ENCODE measurements around the gene COL5A1.
"Not testable (repeated sequence)": the region's sequence is repeated elsewhere in the genome, so short reads cannot be mapped to it uniquely, and the experiment has no call there.

COL5A1 gene

DNA sequence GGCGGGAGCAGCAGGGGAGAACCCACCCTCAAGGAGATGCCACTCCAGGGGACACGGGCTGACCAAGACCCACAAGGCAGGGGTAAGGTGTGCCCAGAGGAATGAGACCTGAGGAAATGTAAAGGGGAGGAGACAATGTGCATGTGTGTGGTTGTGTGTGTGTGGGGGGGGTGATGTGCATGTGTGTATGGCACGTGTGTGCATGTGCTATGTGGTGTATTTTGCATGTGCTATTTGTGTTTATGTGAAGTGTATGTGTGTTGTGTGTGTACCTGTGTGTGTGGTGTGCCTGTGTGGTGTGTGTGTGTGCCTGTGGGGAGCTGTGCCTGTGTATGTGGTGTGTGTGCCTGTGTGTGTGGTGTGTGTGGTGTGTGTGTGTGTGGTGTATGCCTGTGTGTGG is 205.5 kb downstream of the COL5A1 start:
- Histone ChIP-seq H3K9me3 (ENCODE audit: control insufficient read depth, low read length) (peaks cover 16% of the 10 kb centered on the region), H3K9ac (ENCODE audit: low read length) (no peak overlapping the region), H3K4me1 (ENCODE audit: control insufficient read depth, insufficient read depth, low read length) (no peaks in the 10 kb centered on the region), H3K27me3 (replicated peaks; ENCODE audit: control insufficient read depth, insufficient read depth, low read length) (no peaks in the 10 kb centered on the region), H3K36me3 (ENCODE audit: control insufficient read depth, insufficient read depth, low read length, severe bottlenecking) (peaks cover 34% of the 10 kb centered on the region), H3K4me3 (ENCODE audit: low read length) (no peak overlapping the region)
- DNase-seq (ENCODE audit: low read depth): no peak

DNA sequence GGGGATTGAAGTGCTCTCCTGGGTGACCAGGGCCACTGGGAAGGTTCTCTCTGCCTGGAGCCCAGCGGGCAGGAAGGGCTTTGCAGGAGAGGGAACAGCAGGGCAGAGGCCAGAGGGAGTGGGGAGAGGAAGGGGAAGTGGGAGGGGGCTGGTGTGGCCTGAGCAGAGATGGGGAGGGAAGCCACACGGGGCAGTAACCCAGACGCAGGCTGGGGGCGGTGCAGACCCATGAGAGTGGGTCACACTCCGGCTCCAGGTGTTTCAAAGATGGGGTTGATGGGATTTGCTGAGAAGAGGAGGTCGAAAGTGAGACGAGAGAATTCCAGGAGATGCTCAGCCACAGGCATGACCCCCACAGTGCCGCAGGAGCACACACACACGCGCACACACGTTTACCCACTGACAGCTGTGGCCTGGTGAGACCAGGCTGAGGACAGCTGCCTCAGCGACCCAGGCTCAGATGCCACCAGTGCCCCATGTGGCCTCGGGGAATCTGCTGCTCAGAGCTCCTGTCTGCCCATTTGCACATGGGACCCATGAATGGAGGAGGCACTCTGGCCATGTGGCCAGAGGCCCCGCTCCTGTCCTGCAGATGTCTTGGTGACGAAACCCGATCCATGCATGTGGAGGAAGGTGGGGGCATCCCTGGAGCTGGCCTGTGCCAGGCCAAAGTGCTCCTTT is 206.3 kb downstream of the COL5A1 start:
- no peak overlapping the region for H3K4me3 ChIP-seq (ENCODE audit: low read length)
- no peaks in the 10 kb centered on the region for H3K27me3 ChIP-seq (replicated peaks; ENCODE audit: control insufficient read depth, insufficient read depth, low read length)
- H3K9ac ChIP-seq (ENCODE audit: low read length): no peak overlapping the region
- peaks cover 16% of the 10 kb centered on the region for H3K9me3 ChIP-seq (ENCODE audit: control insufficient read depth, low read length)
- peaks cover 26% of the 10 kb centered on the region for H3K36me3 ChIP-seq (ENCODE audit: control insufficient read depth, insufficient read depth, low read length, severe bottlenecking)
- H3K4me1 ChIP-seq (ENCODE audit: control insufficient read depth, insufficient read depth, low read length): no peaks in the 10 kb centered on the region
- no peak for DNase-seq (ENCODE audit: low read depth)

DNA sequence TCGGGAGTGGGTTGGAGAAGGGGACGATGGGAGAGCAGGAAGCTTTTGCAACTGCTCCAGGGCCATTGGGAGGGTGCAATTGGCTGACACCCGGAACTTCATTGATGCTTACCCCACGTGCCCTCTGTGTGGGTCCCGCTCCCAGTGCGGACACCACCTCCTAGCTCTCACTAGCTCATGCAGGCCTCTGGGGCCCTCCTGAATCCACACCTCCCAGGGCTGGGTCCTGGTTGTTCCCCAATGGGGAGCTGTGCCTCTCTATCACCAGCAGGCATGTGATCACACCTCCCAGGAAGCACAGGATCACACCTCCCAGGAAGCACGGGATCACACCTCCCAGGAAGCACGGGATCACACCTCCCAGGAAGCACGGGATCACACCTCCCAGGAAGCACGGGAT is 206.9 kb downstream of the COL5A1 start:
- peaks cover 16% of the 10 kb centered on the region for H3K9me3 ChIP-seq (ENCODE audit: control insufficient read depth, low read length)
- peaks cover 20% of the 10 kb centered on the region for H3K36me3 ChIP-seq (ENCODE audit: control insufficient read depth, insufficient read depth, low read length, severe bottlenecking)
- no peak for DNase-seq (ENCODE audit: low read depth)
- no peaks in the 10 kb centered on the region for H3K4me1 ChIP-seq (ENCODE audit: control insufficient read depth, insufficient read depth, low read length)
- no peaks in the 10 kb centered on the region for H3K27me3 ChIP-seq (replicated peaks; ENCODE audit: control insufficient read depth, insufficient read depth, low read length)
- H3K4me3 ChIP-seq (ENCODE audit: low read length): no peak overlapping the region
- no peak overlapping the region for H3K9ac ChIP-seq (ENCODE audit: low read length)

DNA sequence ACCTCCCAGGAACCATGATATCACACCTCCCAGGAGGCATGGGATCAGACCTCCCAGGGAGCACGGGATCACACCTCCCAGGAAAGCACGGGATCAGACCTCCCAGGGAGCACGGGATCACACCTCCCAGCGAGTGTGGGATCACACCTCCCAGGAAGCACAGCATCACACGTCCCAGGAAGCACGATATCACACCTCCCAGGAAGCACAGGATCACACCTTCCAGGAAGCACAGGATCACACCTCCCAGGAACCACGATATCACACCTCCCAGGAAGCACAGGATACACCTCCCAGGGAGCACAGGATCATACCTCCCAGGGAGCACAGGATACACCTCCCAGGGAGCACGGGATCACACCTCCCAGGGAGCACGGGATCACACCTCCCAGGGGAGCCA is 209.0 kb downstream of the COL5A1 start:
- peaks cover 16% of the 10 kb centered on the region for H3K9me3 ChIP-seq (ENCODE audit: control insufficient read depth, low read length)
- no peak for DNase-seq (ENCODE audit: low read depth)

DNA sequence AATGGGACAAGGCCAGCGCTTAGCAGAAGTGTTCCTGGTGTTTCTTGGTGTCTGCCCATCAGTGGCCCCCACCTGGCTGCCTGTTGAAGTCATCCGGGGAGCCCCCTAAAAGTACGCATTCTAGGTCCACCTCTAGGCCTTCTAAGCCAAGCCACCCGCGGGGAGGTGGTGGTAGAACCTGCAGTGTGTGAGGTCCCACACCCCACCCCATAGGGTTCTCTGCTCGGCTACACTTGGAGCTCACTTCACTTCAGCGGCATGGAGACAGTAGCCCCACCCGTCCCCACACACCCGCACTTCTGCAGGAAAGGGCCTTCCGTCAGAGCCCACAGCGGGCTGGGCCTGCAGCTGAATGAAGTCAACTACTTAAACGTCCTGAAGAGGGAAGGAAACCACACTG is 209.4 kb downstream of the COL5A1 start:
- H3K9ac ChIP-seq (ENCODE audit: low read length): no peak overlapping the region
- H3K36me3 ChIP-seq (ENCODE audit: control insufficient read depth, insufficient read depth, low read length, severe bottlenecking): no peaks in the 10 kb centered on the region
- H3K27me3 ChIP-seq (replicated peaks; ENCODE audit: control insufficient read depth, insufficient read depth, low read length): no peaks in the 10 kb centered on the region
- no peaks in the 10 kb centered on the region for H3K4me1 ChIP-seq (ENCODE audit: control insufficient read depth, insufficient read depth, low read length)
- no peak for DNase-seq (ENCODE audit: low read depth)
- peaks cover 16% of the 10 kb centered on the region for H3K9me3 ChIP-seq (ENCODE audit: control insufficient read depth, low read length)
- H3K4me3 ChIP-seq (ENCODE audit: low read length): no peak overlapping the region

More for the DNA sequence above, 209.0 kb downstream of the COL5A1 start:
- Histone ChIP-seq H3K9ac (ENCODE audit: low read length) (no peak overlapping the region), H3K27me3 (replicated peaks; ENCODE audit: control insufficient read depth, insufficient read depth, low read length) (no peaks in the 10 kb centered on the region), H3K4me3 (ENCODE audit: low read length) (no peak overlapping the region), H3K36me3 (ENCODE audit: control insufficient read depth, insufficient read depth, low read length, severe bottlenecking) (no peaks in the 10 kb centered on the region), H3K4me1 (ENCODE audit: control insufficient read depth, insufficient read depth, low read length) (no peaks in the 10 kb centered on the region)

DNA sequence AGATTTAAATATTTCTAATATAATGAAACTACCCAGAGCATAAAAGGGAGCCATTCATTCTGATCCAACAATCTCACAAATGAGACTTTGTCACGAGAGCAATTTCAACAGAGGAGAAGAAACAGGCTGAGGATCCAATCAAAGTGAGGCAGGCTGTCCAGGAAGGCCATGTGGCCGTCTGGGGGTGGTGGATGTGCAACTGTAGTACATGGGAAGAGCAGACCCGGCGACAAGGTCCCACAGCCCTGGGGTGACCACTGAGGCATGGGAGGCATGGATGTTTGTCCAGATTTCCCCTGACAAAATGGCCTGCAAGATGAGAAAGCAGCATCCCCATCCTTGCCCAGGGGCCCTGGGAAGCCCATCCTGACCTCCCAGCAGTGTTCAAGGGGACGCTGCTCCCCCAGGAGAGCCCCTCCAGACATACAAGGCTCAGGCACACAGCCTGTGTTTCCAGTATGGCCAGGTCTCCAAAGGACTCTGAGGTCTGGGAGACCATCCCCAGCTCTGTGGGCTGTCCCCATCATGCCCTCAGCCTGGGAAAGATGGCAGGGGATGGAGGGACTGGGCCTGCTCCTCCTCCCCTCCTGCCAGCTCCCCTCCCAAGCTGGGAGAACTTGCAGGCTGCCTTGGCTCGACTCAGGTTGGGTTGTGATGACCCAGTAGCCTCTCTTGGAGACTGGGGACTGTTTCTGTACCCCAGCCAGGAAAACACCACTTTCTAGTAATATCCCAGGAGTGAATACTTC is 211.5 kb downstream of the COL5A1 start:
- DNase-seq (ENCODE audit: low read depth): no peak
- no peaks in the 10 kb centered on the region for H3K27me3 ChIP-seq (replicated peaks; ENCODE audit: control insufficient read depth, insufficient read depth, low read length)

DNA sequence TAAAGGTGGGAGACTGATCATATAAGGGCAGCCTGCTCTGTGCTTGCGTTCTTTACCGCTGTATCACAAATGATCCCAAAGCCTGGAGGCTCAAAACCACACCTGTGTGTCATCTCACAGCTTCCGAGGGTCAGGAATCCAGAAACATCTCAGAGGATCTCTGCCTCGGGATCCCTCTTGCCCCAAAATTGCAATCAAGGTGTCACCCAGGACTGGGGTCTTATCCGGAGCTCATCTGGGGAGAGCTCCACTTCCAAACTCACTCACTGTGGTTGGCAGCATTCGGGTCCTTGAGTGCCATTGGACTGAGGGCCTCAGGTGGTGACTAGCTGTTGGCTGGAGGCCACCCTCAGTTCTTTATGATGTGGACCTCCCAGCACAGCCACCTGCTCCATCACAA is 212.3 kb downstream of the COL5A1 start:
- Histone ChIP-seq H3K9me3 (ENCODE audit: control insufficient read depth, low read length) (peaks cover 19% of the 10 kb centered on the region), H3K27me3 (replicated peaks; ENCODE audit: control insufficient read depth, insufficient read depth, low read length) (no peaks in the 10 kb centered on the region), H3K4me1 (ENCODE audit: control insufficient read depth, insufficient read depth, low read length) (peaks cover 7% of the 10 kb centered on the region), H3K4me3 (ENCODE audit: low read length) (no peak overlapping the region), H3K36me3 (ENCODE audit: control insufficient read depth, insufficient read depth, low read length, severe bottlenecking) (no peaks in the 10 kb centered on the region), H3K9ac (ENCODE audit: low read length) (no peak overlapping the region)
- DNase-seq (ENCODE audit: low read depth): no peak

More for the DNA sequence above, 211.5 kb downstream of the COL5A1 start:
- no peak overlapping the region for H3K4me3 ChIP-seq (ENCODE audit: low read length)
- H3K9me3 ChIP-seq (ENCODE audit: control insufficient read depth, low read length): peaks cover 19% of the 10 kb centered on the region
- no peaks in the 10 kb centered on the region for H3K36me3 ChIP-seq (ENCODE audit: control insufficient read depth, insufficient read depth, low read length, severe bottlenecking)
- H3K9ac ChIP-seq (ENCODE audit: low read length): no peak overlapping the region
- H3K4me1 ChIP-seq (ENCODE audit: control insufficient read depth, insufficient read depth, low read length): peaks cover 2% of the 10 kb centered on the region

DNA sequence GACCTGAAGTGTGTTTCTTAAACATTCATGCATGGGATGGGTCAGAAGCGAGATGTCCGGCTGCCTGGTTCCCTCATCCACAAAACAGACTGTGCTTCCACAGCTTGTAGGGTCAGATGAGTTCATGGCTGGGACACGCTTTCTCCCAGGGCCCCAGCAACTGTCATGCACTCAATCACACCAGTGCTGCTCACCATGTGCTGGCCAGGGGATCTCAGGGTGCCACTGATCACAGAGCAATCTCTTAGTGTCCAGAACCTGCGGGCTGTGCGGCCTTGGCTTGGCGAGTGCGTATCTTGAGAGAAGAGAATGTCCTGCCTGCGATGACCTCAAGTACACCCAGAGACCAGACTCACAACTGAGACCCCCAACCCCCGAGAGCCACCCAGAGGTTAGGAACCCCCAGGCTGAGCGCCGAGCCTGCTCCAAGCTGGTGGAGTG is 213.0 kb downstream of the COL5A1 start:
- Histone ChIP-seq H3K36me3 (ENCODE audit: control insufficient read depth, insufficient read depth, low read length, severe bottlenecking) (no peaks in the 10 kb centered on the region), H3K4me1 (ENCODE audit: control insufficient read depth, insufficient read depth, low read length) (peaks cover 7% of the 10 kb centered on the region), H3K27me3 (replicated peaks; ENCODE audit: control insufficient read depth, insufficient read depth, low read length) (no peaks in the 10 kb centered on the region), H3K4me3 (ENCODE audit: low read length) (no peak overlapping the region), H3K9ac (ENCODE audit: low read length) (no peak overlapping the region), H3K9me3 (ENCODE audit: control insufficient read depth, low read length) (peaks cover 19% of the 10 kb centered on the region)
- DNase-seq (ENCODE audit: low read depth): no peak

DNA sequence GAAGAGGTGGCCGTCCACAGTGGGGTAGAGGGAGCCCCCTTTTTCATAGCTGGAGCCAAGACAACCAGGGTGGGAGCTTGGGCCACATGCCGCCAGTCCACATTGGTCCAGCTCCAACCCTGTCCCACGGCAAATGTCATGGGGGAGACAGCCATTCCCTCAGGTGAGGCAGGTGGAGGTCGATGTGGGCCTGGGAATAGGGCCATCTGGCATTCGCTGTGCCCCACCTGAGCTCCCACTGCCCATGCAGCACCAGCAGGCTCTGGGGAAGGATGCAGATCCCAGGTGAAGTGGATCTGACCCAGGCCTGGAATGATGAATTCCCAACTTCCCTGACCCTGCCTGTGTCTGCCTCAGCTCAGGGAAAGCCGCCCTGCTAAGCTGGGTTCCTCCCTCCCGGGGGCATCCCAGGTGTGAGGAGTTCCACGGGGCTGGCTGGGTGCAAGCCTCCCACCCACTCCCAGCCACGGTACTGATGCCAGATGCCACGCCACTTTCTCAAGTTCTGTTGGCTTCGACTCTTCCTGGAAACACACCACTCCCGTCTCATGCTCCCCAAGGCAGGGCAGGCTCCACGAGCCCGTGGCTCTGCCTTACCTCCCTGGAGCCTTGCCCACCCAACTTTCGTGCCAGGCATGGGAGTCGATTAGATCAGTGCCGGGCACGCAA is 213.8 kb downstream of the COL5A1 start:
- Histone ChIP-seq H3K4me1 (ENCODE audit: control insufficient read depth, insufficient read depth, low read length) (peaks cover 7% of the 10 kb centered on the region), H3K4me3 (ENCODE audit: low read length) (no peak overlapping the region), H3K9ac (ENCODE audit: low read length) (no peak overlapping the region), H3K27me3 (replicated peaks; ENCODE audit: control insufficient read depth, insufficient read depth, low read length) (peaks cover 3% of the 10 kb centered on the region), H3K36me3 (ENCODE audit: control insufficient read depth, insufficient read depth, low read length, severe bottlenecking) (no peaks in the 10 kb centered on the region), H3K9me3 (ENCODE audit: control insufficient read depth, low read length) (peaks cover 22% of the 10 kb centered on the region)
- DNase-seq (ENCODE audit: low read depth): no peak

DNA sequence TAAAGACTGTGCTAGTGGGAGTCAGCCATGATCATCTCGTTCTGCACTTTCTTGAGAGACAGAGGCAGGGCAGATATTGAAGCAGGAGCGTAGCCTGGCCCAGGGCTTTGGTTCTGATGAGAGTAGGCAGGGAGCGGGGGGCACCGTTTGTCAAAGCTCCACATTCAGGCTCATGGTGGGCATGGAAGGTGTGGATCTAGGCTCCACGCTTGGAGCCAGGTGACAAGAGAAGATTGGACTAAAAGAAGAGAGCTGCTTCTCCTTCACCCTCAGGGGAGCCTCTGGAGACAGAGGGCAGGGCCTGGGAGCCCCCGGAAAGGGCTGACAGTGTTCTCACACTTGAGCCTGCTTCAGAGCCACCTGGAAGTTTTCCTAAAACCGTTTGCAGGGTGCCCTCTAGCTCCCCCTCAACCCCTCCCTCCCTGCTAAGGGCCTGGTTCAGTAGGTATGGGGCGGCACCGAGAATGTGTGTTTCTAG is 214.3 kb downstream of the COL5A1 start:
- H3K9ac ChIP-seq (ENCODE audit: low read length): no peak overlapping the region

DNA sequence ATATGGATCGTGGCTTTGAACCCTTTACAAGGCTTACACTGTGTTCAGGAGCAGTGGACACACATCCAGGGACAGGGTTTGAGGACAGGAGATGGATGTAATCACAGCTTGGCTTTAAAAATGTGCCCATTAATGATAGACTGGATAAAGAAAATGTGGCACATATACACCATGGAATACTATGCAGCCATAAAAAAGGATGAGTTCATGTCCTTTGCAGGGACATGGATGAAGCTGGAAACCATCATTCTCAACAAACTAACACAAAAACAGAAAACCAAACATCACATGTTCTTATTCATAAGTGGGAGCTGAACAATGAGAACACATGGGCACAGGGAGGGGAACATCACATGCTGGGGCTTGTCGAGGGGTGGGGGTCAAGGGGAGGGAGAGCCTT is 215.8 kb downstream of the COL5A1 start:
- not testable (repeated sequence) for H3K4me3 ChIP-seq (ENCODE audit: low read length); H3K36me3 ChIP-seq (ENCODE audit: control insufficient read depth, insufficient read depth, low read length, severe bottlenecking); H3K9ac ChIP-seq (ENCODE audit: low read length); H3K4me1 ChIP-seq (ENCODE audit: control insufficient read depth, insufficient read depth, low read length); H3K27me3 ChIP-seq (replicated peaks; ENCODE audit: control insufficient read depth, insufficient read depth, low read length); DNase-seq (ENCODE audit: low read depth)
- peaks cover 26% of the 10 kb centered on the region for H3K9me3 ChIP-seq (ENCODE audit: control insufficient read depth, low read length)

More for the DNA sequence above, 214.3 kb downstream of the COL5A1 start:
- H3K36me3 ChIP-seq (ENCODE audit: control insufficient read depth, insufficient read depth, low read length, severe bottlenecking): no peaks in the 10 kb centered on the region
- H3K9me3 ChIP-seq (ENCODE audit: control insufficient read depth, low read length): peaks cover 17% of the 10 kb centered on the region
- no peak overlapping the region for H3K4me3 ChIP-seq (ENCODE audit: low read length)
- H3K27me3 ChIP-seq (replicated peaks; ENCODE audit: control insufficient read depth, insufficient read depth, low read length): peaks cover 3% of the 10 kb centered on the region
- no peak for DNase-seq (ENCODE audit: low read depth)
- peaks cover 7% of the 10 kb centered on the region for H3K4me1 ChIP-seq (ENCODE audit: control insufficient read depth, insufficient read depth, low read length)

All from adipocyte (in vitro differentiated cells).